Measurements from ENCODE around the gene DUSP6. TPM values are rescaled to one million over a fixed set of nuclear protein-coding genes. Genes with fewer than 3 reads are reported as not detected.
"Not testable (repeated sequence)": the region's sequence is repeated elsewhere in the genome, so short reads cannot be mapped to it uniquely, and the experiment has no call there.

DUSP6 gene
- total RNA-seq, 1 donor from 2014 or later: 65.0 TPM

GRCh38 chr12:89351489-89352241 is 636 bp downstream of the DUSP6 start:
- DNase-seq: peak; percentile 30

GRCh38 chr12:89350630-89351488 is 1.4 kb downstream of the DUSP6 start:
- DNase-seq: peak; percentile 40

GRCh38 chr12:89350260-89350629 is 2.1 kb downstream of the DUSP6 start:
- DNase-seq: no peak

- DNase-seq: peak; percentile 74
Measured at GRCh38 chr12:89349814-89350213, 2.5 kb downstream of the DUSP6 start.

GRCh38 chr12:89348894-89349699 is 3.2 kb downstream of the DUSP6 start:
- no peak for DNase-seq

- DNase-seq: no peak
Measured at GRCh38 chr12:89347325-89347829, 4.9 kb downstream of the DUSP6 start.

- peak; percentile 82 for DNase-seq
Measured at GRCh38 chr12:89346741-89347324, 5.5 kb downstream of the DUSP6 start.

GRCh38 chr12:89345830-89346740 is 6.2 kb downstream of the DUSP6 start:
- peak; percentile 81 for DNase-seq

GRCh38 chr12:89345376-89345775 is 6.9 kb downstream of the DUSP6 start:
- DNase-seq: no peak

- no peak for DNase-seq
Measured at GRCh38 chr12:89344862-89345202, 7.5 kb downstream of the DUSP6 start.

- DNase-seq: no peak
Measured at GRCh38 chr12:89344043-89344861, 8.0 kb downstream of the DUSP6 start.

GRCh38 chr12:89343127-89343526 is 9.2 kb downstream of the DUSP6 start:
- DNase-seq: no peak

- DNase-seq: no peak
Measured at GRCh38 chr12:89340861-89341260, 11.4 kb downstream of the DUSP6 start.

- DNase-seq: no peak
Measured at GRCh38 chr12:89339526-89339925, 12.8 kb downstream of the DUSP6 start.

- not testable (repeated sequence) for DNase-seq
Measured at GRCh38 chr12:89337136-89337535, 15.2 kb downstream of the DUSP6 start.

- DNase-seq: no peak
Measured at GRCh38 chr12:89335452-89336244, 16.7 kb downstream of the DUSP6 start.

- DNase-seq: no peak
Measured at GRCh38 chr12:89334548-89335169, 17.6 kb downstream of the DUSP6 start.

- no peak for DNase-seq
Measured at GRCh38 chr12:89333564-89334252, 18.6 kb downstream of the DUSP6 start.
